HG03469 (cell line): ENCODE measurements around the gene OR1L6.

ENCODE experiments used
- ATAC-seq: cut with Tn5 transposase; IDR thresholded peaks from one replicate; pipeline ENCODE4 v1.9.1; 2021; ENCODE audit warnings: mild to moderate bottlenecking, moderate library complexity, moderate number of reproducible peaks; ENCODE audit not compliant: unreplicated experiment

The OR1L6 gene, protein sequence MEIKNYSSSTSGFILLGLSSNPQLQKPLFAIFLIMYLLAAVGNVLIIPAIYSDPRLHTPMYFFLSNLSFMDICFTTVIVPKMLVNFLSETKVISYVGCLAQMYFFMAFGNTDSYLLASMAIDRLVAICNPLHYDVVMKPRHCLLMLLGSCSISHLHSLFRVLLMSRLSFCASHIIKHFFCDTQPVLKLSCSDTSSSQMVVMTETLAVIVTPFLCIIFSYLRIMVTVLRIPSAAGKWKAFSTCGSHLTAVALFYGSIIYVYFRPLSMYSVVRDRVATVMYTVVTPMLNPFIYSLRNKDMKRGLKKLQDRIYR

DNA sequence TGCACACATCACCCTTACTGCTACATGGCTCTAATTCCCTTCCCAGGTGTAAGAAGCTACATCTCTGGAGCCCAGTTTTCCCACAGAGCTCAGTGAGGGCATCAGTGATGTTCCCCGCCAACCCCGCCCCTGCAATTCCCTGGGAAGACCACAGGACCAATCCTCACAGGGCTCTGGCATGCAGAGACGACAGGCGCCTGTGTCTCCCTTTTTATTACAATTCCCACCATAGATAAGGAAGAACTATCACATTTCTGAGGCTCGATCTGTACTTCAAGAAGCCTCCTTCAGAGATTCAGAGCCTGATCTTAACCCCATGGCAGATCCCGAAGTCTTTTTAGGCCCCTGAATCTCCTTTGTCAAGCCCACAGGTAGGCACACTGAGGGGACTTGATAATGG, at the start of gene OR1L6:
Gene OR1L6, plus strand, starts transcription at position 301 of the 400 bp plus-strand sequence. CDS start 7,545 bp downstream, outside the sequence.
- ATAC-seq, result no peak

DNA sequence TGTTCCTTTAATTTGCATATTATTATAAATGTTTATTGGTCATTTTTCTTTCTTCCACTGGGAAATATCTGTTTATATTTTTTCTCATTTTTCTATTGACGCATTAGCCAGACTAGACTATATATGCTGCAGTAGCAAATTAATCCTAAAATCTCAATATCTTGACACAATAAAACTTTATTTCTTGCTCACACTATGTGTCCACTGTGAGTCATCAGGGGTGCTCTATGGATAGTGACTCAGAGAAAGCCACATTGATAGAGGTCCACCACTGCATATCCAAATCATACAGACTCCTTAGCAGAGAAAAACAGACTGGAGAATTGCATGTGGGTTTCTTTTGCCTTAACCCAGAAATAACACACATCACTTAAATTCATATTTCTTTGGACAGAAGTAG, 46.4 kb upstream of the OR1L6 start:
- ATAC-seq, result no peak

DNA sequence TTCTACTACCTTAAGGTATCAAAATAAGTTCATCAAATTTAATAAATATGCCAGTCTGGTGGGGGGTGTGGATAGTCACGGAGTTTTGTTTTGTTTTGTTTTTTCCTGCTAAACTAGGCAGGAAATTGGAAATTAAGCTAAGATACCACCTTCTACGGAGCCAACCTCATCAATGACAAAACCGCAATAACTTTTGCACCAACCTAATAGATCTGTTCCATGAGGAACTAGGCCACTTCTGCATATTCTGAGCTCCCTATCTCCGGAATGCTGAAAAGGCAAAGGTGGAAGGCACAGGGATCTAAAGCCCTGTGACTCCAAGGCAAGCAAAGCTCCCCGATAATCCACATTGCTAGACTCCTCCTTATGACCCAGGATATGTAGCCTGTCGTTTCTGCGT, 24.1 kb upstream of the OR1L6 start:
- no peak for ATAC-seq

DNA sequence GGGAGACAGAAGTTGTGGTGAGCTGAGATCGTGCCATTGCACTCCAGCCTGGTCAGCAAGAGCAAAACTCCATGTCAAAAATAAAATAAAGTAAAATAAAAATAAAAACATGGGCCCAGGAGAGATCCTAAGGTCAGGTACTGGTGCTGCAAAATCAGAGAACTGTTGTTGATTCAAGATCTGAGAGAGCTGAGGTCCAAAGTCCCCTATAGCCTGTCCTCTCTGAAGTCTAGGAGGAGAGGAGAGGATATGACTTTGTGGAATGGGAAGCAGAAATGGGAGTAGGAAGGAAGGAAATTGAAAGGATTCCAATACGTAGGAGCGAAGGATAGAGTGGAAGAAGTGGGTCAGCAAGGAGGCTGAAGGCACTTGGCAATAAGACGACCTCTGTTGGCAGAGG, 22.9 kb upstream of the OR1L6 start:
- ATAC-seq, result no peak

DNA sequence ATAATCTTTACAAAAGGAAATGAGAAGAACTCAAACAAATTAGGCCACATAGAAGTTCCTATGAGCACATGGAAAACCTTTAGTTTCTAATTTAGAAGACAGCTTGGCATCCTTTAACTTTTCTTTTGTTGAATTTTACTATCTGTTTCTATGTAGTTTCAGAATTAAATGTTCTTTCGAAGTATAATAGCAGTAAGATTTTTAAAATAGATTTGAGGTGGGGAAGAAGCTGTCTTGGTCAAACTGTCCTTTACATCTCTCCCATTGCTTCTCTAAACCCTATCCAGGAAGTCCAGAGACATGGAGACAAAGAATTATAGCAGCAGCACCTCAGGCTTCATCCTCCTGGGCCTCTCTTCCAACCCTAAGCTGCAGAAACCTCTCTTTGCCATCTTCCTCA, 18.4 kb upstream of the OR1L6 start, which contains the start of gene OR1L4:
Gene OR1L4, plus strand, starts transcription at position 301 of the 400 bp plus-strand sequence. Its CDS starts 0 bp downstream, at position 301.
- ATAC-seq, result no peak

DNA sequence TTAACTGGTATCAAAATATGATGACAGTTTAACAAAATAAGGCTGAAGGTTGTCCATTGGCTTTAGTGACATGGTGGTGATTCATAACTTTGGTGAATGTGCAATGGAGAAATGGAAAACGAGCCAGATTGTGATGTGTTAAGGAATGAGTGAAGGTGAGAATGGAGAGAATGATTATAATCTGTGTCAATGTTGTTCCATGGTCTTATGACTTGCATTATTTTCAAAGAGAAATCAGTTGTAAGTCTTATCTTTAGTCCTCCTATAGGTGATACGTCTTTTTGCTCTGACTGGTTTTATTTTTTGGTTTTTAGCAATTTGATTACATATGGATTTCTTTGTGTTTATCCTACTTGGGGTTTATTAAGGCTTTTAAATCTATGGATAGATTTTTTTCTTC, 12.7 kb downstream of the OR1L6 start:
- ATAC-seq, result no peak

DNA sequence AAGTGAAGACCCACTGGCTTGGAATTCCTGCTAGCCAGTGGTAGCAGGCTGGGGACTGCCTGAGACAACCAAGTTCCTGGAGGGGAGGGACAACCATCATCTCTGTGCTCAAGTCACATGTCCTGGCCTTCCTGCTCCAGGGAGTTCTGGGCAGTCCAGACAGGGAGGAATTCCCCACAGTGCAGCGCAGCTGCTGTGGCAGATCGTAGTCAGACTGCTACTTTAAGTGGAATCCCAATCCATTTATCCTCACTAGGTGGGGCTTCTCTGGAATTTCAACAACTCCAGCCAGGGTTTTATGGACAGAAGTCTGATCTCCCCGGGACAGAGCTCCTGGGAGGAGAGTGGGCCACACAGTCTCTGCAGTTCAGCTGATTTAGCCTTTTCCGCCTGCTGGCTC, 25.7 kb downstream of the OR1L6 start:
- ATAC-seq, result no peak

DNA sequence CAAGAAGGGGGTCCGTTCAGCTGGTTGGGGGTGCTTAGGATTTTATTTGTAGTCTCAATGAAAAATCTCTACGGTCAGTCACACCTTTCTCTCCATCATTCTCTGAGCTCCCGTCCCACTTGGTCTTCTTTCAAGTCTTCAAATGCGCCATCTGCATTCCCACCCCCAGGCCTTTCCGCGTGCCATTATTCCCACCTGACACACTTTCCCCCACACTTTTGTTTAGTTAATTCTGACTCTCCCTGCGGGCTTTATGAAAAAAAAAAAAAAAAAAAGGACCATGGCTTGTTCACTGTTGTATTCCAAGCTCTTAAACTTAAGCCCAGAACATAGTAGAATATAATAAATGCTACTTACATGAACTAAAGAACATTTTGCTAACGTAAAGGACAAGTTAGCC, 34.9 kb downstream of the OR1L6 start:
- no peak for ATAC-seq

DNA sequence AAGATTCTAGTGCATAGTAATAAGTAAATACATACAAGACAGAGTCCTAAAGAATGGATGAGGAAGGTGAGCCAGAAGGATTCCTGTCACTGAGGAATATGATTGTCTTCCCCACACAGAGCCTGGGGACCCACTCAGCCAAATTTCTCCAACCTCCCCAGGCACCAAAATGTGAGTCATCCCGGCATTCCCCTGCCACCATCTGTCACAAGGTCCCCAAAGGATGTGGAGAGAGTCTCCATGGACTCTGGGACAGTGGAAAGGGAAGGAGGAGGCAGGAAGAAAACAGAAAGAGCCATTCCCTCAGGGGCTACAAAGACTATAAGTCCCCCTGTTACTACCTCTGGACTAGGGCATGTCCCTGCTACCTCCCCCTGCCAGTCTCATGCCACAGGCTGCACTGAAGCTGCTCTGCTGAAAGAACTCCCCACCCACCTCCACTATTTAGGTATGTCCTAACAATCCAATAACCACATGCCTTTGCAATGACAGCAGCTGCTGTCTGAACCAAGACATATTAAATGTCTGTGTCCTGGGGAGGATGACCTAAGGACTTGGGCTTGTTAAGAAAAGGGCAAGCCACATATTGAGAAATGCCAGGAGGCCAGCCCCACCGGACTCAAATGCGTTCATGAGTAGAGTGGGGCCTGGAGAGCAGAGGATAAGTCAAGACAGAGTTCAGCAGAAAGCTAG, 36.0 kb downstream of the OR1L6 start:
- ATAC-seq, result no peak

DNA sequence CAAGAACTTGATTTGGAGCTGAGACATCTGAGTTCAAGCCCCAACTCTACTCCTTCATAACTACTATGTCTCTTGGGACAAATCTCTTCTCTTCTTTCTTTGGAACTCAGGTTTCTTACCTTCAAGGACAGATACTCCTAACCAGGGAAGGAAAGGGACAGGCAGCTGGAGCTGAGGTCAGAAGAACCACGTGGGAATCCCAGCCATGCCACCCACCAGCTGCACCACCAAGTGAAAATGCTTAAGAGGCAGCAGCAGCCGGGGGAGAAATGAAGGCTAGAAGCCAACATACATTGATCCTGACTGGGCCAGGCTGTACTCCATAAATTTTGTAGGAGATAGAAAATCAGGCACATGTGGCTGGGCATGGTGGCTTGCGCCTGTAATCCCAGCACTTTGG, 37.1 kb downstream of the OR1L6 start:
- ATAC-seq, result no peak

DNA sequence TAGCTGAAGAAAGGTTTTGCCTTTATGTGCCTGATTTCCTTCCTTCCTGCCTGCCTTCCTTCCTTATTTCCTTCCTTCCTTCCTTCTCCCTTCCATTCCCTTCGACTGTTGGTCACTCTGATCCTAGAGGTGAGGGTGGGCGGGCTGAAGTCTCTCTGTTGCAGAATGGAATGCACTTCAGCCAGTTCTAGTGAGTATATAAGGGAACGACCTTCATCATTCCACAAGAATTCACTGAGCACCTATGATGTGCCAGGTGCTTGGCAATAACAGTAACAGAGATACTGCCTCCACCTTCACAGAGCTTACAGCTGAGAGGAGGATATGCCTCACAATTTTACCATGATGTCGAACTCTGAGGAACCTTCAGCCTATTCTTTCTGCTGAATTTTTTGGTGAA, 37.9 kb downstream of the OR1L6 start:
- no peak for ATAC-seq

DNA sequence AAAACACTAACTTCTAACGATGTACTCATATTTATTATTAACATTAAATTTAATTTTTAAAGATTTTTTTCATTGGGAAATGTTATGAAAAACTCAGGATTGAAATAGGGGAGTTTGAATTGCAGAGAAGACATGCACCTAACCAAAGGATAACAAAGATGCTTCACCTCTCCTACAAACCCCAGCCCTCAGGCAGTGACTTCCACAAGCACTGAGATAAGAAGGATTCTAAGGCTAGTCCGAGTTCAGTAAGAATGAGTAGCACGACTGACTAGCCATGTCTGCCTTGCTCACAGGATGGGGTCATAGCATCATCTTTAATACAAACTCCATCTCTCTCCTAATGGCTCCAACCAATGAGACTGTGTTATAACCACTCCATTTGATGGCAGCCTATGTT, 39.6 kb downstream of the OR1L6 start:
- no peak for ATAC-seq

DNA sequence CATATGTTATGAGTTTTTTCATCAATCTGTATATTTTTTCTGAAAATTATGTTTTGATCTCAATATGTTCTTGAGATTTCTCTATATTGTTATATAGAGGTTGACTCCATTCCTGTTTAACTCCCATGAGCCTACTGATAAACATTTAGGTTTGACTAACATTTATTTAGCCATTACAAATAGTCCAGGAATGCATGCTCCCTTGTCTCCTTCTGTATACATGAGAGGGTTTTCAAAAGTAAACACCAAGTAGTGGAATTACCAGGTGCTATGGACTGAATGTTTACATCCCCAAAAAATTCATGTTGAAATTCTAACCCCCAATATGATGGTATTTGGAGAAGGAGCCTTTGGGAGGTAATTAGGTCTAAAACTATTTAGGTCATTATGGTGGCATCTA, 43.2 kb downstream of the OR1L6 start:
- ATAC-seq, result no peak

DNA sequence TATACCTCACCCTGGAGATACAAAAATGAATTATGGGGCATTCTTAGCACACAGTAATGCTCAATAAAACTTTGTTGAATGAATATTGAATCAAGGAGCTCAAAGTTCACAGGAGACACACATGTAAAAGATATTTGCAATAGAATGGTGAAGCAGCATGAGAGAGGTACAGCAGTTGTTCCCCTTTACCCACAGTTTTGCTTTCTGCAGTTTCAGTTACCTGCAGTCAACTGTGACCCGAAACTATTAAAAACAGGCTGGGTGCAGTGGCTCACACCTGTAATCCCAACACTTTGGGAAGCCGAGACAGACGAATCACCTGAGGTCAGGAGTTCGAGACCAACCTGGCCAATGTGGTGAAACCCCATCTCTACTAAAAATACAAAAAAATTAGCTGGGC, 44.2 kb downstream of the OR1L6 start:
- no peak for ATAC-seq

DNA sequence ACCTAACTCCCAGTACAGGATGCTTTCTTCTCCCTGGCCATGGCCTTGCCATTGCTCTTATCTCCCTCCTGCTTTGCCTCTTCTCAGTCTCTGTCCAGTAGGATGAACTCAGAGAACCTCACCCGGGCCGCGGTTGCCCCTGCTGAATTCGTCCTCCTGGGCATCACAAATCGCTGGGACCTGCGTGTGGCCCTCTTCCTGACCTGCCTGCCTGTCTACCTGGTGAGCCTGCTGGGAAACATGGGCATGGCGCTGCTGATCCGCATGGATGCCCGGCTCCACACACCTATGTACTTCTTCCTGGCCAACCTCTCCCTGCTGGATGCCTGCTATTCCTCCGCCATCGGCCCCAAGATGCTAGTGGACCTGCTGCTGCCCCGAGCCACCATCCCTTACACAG, 46.7 kb downstream of the OR1L6 start, which contains the start of gene OR5C1:
Gene OR5C1, plus strand, starts transcription at position 103 of the 400 bp plus-strand sequence. Its CDS starts 0 bp downstream, at position 103.
- no peak for ATAC-seq

DNA sequence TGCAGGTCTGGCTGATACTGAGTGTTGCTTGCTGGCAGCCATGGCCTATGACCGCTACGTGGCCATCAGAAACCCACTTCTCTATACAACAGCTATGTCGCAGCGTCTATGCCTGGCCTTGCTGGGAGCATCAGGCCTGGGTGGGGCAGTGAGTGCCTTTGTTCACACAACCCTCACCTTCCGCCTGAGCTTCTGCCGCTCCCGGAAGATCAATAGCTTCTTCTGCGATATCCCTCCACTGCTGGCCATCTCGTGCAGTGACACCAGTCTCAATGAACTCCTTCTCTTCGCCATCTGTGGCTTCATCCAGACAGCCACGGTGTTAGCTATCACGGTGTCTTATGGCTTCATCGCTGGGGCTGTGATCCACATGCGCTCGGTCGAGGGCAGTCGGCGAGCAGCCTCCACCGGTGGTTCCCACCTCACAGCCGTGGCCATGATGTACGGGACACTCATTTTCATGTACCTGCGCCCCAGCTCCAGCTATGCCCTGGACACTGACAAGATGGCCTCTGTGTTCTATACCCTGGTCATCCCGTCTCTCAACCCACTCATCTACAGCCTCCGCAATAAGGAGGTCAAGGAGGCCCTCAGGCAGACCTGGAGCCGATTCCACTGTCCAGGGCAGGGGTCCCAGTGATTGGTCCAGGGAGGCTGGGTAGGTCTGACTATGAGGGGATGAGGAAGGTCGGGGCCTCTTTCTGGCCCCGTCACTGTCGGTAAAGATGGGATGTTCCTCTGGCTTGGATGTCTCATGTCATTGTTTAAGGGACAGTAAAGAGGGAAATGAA, 47.3 kb downstream of the OR1L6 start:
- no peak for ATAC-seq

DNA sequence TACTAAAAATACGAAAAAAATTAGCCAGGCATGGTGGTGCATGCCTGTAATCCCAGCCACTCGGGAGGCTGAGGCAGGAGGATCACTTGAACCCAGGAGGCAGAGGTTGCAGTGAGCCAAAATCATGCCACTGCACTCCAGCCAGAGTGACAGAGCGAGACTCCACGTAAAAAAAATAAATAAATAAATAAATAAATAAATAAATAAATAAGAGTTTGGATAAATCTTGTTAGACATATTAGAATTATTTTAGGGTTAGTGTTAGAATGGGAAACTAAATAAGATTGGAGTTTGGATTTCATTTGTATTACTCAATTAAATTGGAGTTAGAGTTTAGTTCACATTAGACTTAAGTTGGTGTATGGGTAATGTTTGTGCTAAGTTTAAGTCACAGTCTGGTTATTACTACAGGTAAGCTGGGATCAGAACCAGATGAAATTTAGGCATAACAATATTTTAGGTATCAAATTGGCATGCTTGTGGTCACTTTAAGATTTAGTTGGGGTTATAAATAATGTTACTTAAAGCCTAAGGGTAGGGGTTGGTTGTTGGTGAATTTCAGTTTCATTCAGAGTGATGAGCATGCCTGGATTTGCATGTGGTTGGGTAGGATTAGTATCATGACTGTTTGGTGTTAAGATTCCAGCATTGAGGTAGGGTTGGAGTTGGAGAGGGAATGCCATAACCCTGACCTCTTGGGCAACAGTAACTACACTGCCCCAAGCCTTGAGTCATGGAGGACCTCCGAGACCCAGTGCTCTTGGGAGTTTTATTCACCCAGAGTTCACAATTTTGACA, 50.0 kb downstream of the OR1L6 start:
- no peak for ATAC-seq

DNA sequence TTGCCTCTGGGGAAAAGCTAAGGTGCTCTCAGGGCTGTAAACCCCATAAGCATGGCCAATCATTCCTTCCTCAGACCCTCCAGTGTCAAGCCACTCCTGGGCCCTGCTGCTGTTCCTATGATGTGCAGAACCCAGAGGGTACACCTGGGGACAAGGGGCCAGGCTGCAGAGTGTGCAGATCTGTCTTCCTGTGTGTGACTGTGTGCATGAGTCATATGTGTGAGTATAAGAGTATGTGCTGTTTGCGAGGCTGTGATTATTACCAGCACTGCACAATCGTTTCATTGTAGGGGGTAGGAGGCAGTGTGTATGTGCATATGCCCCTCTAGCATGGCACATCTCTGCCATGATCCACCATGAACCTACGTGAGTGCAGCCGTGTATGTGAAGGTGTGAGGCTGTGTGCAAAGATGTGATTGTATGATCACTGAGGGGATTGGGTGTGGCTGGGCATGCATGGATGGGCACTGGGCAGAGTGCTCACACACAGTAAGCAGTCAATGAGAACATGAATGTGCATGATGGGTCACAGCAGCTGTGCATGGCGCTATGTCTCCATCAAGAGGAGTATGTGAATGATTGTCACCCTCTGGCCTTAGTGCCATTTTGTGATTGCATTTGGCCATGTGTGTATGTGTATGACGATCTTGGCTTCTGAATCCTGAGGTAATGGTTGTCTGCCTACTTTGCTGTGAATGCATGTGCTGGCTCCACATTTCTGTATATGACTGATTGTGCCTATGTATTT, 55.4 kb downstream of the OR1L6 start:
- ATAC-seq, result no peak
